ENCODE measurements around the gene NTNG2.
"Not testable (repeated sequence)": the region's sequence is repeated elsewhere in the genome, so short reads cannot be mapped to it uniquely, and the experiment has no call there.

NTNG2 gene

GRCh38 chr9:132250324-132251262 lies 88.7 kb downstream of the NTNG2 start:
- no peak for DNase-seq (ENCODE audit: low read depth in 2 of 2)

DNA sequence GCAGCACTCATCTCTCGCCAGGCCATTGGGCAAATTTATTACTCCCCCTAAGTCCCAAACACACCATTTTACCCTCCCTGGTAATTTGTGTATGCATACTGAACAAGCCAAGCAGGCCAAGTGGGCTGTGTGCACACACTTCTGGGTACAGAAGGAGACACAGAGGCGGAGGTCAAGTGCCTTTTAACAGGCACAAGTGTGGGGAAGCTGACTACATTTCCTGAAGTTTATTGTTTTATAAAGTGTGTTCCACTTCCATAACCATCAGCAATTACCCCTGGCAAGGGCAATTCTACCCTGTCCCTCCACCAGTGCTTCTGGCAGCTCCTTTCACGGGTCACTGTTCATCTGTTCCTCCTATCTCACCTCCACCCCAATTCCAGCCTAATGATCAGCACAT lies 99.0 kb downstream of the NTNG2 start:
- DNase-seq (ENCODE audit: low read depth in 2 of 2) = no peak

- no peak for DNase-seq (ENCODE audit: low read depth in 2 of 2)
Measured at GRCh38 chr9:132266017-132266416, 104.2 kb downstream of the NTNG2 start.

DNA sequence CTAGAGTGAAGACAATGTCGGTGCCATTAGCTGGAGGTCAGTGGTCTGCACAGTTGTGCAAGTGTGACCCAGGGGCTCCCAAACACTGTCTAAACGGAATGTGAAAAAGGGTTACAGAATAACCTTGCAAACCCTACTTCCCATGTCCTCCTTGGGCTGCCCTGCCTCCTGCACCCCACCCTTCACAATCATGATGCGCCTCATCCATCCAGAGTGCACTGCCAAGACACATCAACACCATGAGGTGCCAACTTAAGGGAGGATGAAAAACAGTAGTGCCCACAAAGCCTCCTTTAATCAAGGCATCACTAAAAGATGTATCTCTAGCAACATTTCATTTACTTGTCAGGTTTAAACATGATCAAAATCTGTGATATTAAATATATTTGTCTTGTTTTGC lies 105.8 kb downstream of the NTNG2 start:
- no peak for DNase-seq (ENCODE audit: low read depth in 2 of 2)

- DNase-seq (ENCODE audit: low read depth in 2 of 2) = peak; percentile 53 to 66
Measured at GRCh38 chr9:132268725-132269352, 107.0 kb downstream of the NTNG2 start.

DNA sequence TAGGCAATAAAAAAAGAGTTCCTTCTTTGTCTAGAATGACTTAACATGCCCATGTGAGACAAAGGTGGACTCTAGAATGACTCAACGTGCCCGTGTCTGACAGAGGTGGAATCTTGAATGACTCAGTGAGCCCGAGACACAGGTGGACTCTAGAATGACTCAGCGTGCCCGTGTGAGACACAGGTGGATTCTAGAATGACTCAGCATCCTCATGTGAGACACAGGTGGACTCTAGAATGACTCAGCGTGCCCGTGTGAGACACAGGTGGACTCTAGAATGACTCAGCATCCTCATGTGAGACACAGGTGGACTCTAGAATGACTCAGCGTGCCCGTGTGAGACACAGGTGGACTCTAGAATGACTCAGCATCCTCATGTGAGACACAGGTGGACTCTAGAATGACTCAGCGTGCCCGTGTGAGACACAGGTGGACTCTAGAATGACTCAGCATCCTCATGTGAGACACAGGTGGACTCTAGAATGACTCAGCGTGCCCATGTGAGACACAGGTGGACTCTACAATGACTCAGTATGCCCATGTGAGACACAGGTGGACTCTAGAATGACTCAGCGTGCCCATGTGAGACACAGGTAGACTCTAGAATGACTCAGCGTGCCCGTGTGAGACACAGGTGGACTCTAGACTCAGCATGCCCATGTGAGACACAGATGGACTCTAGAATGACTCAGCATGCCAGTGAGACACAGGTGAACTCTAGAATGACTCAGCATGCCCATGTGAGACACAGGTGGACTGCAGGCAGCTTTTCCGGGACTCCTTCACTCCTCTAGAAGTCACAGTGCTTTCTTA lies 108.1 kb downstream of the NTNG2 start:
- not testable (repeated sequence) for DNase-seq (ENCODE audit: low read depth in 2 of 2)

GRCh38 chr9:132274861-132275260 lies 113.0 kb downstream of the NTNG2 start:
- no peak for DNase-seq (ENCODE audit: low read depth in 2 of 2)

DNA sequence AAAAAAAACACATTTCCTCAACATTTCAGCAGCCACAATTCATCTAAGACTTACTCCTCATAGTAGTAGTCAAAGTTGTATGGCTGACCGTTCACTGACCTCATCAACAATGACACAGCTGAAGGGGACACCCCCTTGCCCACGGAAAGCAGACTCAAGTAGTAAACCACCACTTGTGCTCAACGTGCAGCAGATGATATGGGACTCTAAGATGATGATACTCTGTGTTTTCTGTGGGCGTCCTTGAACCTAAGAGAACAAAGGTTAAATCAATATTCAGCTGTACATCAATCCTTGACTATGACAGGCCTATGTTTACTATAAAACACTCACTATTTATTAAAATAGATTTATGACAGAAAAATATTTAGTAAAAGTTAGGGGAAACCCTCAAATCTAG lies 121.3 kb downstream of the NTNG2 start:
- no peak for DNase-seq (ENCODE audit: low read depth in 2 of 2)

DNA sequence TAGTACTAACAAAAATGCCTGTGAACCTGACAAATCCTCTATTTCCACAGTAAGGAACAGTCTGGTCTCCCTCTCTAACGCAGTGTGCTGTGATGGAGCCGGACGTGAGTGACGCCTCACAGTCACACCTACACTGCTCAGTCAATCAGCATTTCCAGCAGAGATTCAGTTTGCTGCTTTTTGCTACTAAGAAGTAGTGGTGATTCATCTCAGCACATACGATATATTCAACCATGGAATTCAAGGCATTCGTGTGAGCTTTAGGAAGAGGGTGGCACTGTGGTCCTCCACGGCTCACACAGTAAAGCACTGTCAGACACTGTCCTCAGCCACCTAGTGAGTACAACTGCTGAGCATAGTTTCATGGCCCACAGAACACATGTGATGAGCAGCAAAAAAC lies 122.0 kb downstream of the NTNG2 start:
- DNase-seq (ENCODE audit: low read depth in 2 of 2) = no peak

GRCh38 chr9:132287256-132287760 lies 125.5 kb downstream of the NTNG2 start:
- no peak for DNase-seq (ENCODE audit: low read depth in 2 of 2)

- DNase-seq (ENCODE audit: low read depth in 2 of 2) = no peak
Measured at GRCh38 chr9:132288361-132288760, 126.5 kb downstream of the NTNG2 start.

- DNase-seq (ENCODE audit: low read depth in 2 of 2) = no peak
Measured at GRCh38 chr9:132288966-132289365, 127.1 kb downstream of the NTNG2 start.

DNA sequence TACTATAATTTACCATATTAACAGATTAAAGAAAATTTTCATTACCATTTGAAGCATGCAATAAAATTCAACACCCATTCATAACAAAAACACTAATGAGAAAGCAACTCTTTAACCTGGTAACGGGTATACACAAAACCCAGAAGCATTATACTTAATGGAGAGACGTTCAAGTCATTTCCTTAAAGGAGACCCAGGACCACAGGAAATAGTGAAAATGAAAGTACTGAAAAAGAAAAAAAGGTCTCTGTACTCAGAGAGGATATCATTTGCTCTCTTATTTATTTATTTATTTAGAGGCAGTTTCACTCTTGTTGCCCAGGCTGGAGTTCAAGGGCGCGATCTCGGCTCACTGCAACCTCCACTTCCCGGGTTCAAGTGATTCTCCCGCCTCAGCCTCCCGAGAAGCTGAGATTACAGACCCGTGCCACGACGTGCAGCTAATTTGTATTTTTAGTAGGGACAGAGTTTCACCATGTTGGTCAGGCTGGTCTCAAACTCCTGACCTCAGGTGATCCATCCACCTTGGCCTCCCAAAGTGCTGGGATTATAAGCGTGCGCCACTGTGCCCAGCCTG lies 131.4 kb downstream of the NTNG2 start:
- no peak for DNase-seq (ENCODE audit: low read depth in 2 of 2)

All from stimulated activated CD4-positive, alpha-beta T cell treated with anti-CD3 and anti-CD28 coated beads, Interleukin-1b, Interleukin-23, amount 100 ng/mL, for 4 hours (primary cell).